Fibroblast of villous mesenchyme (primary cell): ENCODE data around the gene ZNF367. TPM values are rescaled to one million over a fixed set of nuclear protein-coding genes. Genes with fewer than 3 reads are reported as not detected.

Experiments used
- DNase-seq: peaks from one replicate; pipeline ENCODE4 v3.0.0-alpha.2; 2010; ENCODE audit warnings: low read depth
- H3K4me3 ChIP-seq: 2 replicates; pipeline ENCODE4 v1.5.1; 2011; ENCODE audit warnings: low read depth, mild to moderate bottlenecking, low read length
- total RNA-seq: library from RNA; depleted of rRNA; stranded (reverse); fragments of >200 nt; gene quantifications from 2 replicates; pipeline ENCODE4 v1.2.3, GENCODE V29; 2012
- TF ChIP-seq, protein P1 (sequence below): IDR thresholded peaks from 2 replicates; pipeline ENCODE4 v1.5.1; 2012; ENCODE audit warnings: low read depth, mild to moderate bottlenecking, low read length; ENCODE audit not compliant: insufficient read depth

ZNF367 gene
- total RNA-seq, 1 donor = 5.6 TPM

DNA sequence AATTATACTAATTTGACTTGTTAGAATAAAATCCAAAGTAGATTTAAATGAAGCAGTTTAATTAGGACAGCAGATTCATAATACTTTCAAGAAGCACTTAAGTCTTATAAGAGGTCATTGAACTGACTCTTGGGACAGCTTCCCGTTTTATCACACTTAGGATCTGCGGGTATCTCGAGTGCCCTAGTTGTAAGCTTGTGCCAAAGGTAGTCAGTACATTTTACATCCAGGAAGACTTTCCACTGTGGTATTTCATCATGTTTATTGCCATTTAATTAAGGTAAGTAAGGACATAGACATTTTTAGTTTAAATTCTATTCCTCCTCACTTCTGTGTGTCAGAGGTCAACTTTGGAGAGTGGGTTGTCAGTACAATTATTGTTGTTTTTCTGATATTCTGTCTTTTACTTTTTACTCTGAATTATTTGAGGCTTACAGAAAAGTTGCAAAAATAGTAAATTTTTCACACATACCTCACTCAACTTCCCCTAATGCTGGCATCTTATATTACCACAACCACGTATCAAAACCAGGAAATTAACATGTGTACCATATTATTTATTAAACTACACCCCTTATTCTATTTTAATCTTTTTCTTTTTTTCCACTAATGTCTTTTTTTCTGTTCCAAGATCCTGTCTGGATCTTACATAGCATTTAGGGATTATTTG is 7.5 kb upstream of the ZNF367 start:
- no peak for DNase-seq
- TF ChIP-seq, protein P1, sequence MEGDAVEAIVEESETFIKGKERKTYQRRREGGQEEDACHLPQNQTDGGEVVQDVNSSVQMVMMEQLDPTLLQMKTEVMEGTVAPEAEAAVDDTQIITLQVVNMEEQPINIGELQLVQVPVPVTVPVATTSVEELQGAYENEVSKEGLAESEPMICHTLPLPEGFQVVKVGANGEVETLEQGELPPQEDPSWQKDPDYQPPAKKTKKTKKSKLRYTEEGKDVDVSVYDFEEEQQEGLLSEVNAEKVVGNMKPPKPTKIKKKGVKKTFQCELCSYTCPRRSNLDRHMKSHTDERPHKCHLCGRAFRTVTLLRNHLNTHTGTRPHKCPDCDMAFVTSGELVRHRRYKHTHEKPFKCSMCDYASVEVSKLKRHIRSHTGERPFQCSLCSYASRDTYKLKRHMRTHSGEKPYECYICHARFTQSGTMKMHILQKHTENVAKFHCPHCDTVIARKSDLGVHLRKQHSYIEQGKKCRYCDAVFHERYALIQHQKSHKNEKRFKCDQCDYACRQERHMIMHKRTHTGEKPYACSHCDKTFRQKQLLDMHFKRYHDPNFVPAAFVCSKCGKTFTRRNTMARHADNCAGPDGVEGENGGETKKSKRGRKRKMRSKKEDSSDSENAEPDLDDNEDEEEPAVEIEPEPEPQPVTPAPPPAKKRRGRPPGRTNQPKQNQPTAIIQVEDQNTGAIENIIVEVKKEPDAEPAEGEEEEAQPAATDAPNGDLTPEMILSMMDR = no peak

DNA sequence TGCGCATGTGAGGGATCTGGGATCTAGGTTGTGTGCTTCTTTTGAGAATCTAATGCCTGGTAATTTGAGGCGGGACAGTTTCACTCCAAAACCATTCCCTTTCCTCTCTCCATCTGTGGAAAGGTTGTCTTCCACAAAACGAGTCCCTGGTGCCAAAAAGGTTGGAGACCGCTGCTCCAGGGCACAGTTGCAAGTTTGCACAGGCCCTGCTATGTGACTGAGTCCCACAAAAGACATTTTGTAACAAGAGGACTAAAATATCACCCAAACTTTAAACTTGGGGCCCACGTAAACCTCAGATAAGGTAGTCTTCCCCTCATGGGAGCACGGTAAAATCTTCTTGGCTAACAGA is 5.8 kb upstream of the ZNF367 start:
- TF ChIP-seq, protein P1 = no peak
- DNase-seq = no peak
- H3K4me3 ChIP-seq = no peak overlapping the region

More for the DNA sequence above, 7.5 kb upstream of the ZNF367 start:
- H3K4me3 ChIP-seq = no peak overlapping the region

- TF ChIP-seq, protein P1 = no peak
- DNase-seq = no peak
- no peak overlapping the region for H3K4me3 ChIP-seq
These were observed 5.3 kb upstream of the ZNF367 start for GRCh38 chr9:96423322-96423984.

DNA sequence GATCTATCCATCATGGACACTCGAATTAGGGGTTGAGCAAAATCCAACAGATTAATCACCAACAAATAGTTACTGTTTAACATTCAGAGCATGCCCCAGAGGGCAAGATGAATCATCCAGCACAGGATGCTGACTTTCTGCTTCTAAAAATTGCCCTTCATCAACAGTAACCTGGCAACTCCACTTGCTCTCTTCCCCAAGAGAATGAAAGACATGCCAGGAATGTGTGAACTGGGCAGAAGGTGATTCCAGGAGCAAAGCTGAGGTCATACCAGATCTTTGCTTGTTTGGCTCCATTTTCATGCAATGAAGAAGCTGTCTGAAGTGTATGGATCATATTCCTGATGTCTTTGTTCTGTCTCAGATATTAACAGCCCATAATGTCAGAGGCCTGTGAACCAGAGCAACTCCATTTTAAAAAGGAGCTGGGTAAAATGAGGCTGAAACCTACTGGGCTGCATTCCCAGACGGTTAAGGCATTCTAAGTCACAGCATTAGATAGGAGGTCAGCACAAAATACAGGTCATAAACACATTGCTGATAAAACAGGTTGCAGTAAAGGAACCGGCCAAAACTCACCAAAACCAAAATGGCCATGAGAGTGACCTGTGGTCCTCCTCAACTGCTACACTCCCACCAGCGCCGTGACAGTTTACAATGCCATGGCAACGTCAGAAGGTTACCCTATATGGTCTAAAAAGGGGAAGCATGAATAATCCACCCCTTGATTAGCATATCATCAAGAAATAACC is 2.5 kb upstream of the ZNF367 start:
- peak; percentile 72 for DNase-seq
- TF ChIP-seq, protein P1 = no peak
- H3K4me3 ChIP-seq = no peak overlapping the region

- TF ChIP-seq, protein P1 = no peak
- peak overlapping the region; percentile 84 for H3K4me3 ChIP-seq
- DNase-seq = no peak
These were observed 1.5 kb upstream of the ZNF367 start for GRCh38 chr9:96419691-96419969.

DNA sequence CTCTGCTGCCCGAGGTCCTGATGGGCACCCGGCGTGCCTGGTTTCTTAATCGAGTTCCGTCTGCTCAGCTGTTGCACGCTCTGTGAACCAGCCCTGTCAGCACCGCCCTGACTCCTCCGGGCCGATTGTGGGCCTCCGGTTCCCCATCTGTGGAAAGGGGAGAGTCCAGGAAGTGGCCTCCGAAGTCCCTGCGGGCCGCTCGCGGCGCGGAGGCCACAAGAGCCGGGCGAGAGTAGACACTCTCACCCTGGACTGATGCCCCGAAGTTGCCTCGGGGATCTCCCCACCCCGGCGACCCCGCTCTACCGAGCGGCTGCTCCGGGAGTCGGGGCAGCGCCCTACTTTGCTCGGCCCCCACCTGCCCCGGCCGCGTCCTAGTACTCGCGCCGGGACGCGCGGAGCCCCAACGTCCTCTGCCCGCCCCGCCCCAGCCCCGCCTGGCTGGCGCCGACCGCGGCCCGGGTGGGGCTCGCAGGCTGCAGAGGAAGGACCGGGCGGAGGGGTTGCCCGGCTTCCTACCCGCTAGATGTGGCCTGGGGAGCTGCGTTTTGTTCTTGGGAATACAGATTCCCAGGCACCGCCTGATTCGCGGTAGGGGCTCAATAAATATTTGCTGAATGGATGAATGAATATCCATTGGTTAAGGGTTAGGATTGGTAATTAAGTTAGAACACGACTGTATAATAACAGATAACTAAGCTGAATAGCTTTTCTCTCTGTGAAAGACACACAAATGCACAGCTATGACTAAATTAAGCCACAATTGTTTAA is 935 bp upstream of the ZNF367 start:
- TF ChIP-seq, protein P1 = no peak
- peak; percentile 42 for DNase-seq
- peak overlapping the region; percentile 84 for H3K4me3 ChIP-seq
